ENCODE results near the gene PARN.
"Not testable (repeated sequence)": the region's sequence is repeated elsewhere in the genome, so short reads cannot be mapped to it uniquely, and the experiment has no call there.

Gene PARN

DNA sequence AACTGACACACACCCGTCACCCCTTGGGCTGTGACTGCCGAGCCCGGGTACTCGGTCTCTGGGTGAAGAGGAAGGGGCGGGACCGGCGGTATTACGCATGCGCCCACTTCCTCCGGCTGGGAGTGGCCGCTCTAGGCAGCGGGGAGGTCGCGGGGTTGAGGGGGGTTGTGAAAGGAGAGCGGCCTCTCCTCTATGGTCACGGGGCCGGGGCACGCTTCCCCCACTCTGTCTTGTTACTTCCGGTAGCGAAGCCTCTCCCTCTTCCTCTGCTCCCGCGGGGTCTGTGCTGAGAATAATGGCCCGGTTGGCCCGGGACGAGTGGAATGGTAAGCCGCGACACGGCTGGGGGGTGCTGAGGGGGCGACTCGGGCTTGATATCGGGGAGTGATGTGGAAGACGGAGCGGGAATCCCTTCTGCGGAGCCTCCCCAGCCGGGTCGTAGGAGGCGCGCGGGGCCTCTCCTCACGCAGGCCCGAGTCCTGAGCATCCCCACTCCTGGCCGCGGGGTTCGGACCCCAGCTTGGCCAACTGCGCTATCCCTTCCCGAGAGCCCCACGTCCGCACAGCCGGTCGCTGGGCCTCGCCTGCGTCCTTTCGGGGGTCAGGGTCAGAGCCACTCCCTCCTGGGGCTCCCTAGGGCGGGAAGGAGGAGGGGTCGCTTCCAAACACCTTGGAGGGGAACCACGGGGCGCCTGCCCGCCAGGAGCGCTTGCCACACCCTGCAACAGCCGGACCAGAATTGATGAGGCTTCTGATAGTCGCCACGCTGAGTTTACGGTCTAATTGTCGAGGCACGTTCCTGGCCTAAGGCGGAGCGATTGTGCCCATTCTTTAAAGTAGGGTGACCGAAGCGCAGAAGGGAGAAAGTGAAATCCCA, 2.9 kb upstream of the PARN start, which contains the start of gene BFAR:
BFAR (plus strand) TSS at position 259 of the 877 bp plus-strand sequence. CDS start 11,396 bp downstream, outside the sequence.
- peak; percentile 99 for DNase-seq (ENCODE audit: low read depth)

DNA sequence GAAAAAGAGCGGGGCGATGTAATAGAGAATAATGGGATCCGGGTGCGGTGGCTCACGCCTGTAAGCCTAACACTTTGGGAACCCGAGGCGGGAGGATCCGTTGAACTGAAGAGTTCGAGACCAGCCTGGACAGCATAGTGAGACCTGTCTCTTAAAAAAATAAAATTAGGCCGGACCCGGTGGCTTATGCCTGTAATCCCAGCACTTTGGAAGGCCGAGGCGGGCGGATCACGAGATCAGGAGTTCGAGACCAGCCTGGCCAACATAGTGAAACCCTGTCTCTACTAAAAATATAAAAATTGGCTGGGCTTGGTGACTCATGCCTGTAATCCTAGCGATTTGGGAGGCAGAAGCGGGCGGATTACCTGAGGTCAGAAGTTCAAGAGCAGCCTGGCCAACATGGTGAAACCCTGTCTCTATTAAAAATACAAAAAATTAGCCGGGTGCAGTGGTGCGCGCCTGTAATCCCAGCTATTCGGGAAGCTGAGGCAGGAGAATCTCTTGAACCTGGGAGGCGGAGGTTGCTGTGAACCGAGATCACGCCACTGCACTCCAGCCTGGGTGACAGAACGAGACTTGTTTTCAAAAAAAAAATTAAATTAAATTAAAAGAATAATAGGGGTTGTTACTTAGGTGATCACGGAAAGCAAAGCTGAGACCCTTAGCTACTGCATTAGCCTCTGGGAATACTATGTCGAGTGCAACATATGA, 715 bp upstream of the PARN start:
- not testable (repeated sequence) for DNase-seq (ENCODE audit: low read depth)

DNA sequence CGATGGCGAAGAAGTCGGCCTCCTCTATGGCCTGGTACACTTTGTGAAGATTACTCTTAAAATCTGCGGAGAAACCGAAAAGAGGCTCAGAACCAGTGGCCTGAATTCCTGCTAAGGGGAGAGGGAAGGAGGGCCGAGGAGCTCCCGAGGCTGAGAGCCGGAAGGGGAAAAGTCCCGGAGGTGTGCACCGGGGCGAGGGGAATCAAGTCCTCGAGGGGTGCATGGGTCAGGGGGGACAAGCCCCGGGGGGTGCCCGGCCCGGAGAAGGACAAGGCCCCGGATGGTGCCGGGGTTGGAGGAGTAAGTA, 495 bp downstream of the PARN start:
- no peak for DNase-seq (ENCODE audit: low read depth)

DNA sequence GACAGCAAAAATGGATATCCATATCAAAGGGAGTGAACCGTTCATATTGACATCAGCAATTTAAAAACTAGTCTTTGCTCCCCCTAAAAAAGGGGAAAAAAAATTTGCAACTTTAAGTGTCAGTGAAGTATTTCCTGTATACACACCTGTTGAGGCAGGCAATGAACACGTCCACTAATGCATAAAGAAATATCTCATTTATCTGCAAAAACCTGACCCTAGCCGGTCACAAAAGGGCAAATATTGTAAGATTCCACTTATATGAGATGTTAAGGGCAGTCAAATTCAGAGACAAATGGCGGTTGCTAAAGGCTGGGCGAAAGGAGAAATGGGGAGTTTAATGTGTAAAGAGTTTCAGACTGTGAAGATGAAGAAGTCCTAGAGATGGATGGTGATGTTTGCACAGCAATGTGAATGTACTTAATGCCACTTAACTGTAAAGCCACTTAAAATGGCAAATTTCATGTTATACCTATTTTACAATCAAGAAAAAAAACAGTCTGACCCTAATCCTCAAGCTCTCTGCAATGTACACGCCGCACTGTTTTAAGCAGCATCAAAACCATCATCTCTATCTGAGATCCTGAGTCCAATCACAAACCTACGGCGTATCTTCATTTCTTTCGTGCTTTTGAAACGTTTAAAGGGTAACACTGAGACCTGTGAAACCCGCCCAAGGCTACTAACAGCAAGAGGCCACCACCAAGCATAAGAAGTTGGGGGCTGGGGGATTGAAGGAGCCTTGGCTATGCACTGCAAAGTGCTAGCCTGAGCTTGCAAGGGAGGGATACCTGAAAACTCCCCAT, 1.1 kb downstream of the PARN start:
- DNase-seq (ENCODE audit: low read depth), result no peak

DNA sequence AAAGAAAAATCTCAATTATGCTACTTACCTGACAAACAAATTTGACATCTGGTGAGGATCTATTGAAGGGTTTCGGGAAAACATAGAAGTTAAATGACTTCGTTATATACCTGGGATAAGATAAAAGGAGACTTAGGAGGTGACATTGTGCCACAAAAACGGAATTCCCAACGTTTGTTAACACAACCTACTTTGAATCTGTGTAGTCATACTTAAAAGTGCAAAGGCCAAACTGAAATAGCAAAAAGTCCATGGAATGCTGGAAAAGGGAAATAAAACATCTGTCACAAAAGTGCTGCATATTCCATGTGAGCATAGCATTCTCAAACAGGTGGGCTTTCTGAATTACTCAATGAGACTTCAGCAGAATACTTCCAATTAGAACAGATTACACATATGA, 3.0 kb downstream of the PARN start:
- DNase-seq (ENCODE audit: low read depth), result no peak

DNA sequence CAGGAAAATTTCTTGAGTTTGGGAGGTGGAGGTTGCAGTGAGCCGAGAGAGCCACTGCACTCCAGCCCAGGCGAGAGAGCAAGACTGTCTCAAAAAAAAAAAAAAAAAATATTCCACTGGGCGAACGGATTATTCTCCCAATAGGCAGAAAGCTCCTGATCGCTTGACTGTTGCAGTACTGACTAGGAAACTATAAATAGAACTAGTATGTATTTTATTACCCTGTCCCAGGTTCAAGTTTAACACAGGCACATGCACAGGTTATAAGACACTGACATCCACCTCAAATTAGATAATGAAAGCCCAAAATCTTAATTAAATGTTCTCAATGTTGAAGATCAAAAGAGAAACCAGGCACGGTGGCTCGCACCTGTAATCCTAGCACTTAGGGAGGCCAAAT, 11.5 kb downstream of the PARN start:
- no peak for DNase-seq (ENCODE audit: low read depth)

DNA sequence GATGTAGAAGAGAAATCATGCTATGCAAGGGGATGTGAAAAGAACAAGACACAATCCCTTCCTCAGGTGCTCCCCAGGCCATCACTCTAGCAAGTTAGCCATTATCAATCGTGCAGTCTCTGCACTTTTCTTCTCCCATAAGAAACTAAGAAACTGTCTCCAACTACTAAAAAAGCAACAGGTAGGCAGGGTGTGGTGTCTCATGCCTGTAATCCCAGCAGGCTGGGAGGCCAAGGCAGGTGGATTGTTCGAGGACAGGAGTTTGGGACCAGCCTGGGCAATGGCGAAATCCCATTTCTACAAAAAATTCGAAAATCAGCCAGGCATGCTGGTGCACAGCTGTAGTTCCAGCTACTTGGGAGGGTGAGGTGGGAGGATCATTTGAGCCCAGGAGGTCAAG, 13.8 kb downstream of the PARN start:
- DNase-seq (ENCODE audit: low read depth), result no peak

DNA sequence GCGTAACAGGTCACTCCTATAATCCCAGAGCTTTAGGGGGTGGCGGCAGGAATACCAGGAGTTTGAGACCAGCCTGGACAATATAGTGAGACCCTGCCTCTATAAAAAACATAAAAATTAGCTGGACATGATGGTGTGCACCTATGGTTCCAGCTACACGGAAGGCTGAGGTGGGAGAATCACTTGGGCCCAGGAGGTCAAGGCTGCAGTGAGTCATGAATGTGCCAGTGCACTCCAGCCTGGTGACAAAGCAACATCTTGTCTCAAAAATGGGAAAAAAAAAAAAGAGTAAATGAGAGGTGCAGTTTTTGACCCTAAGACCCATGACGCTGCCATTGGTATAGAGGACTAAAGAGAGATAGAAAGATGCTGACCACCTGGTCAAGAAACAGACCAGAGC, 16.1 kb downstream of the PARN start:
- no peak for DNase-seq (ENCODE audit: low read depth)

DNA sequence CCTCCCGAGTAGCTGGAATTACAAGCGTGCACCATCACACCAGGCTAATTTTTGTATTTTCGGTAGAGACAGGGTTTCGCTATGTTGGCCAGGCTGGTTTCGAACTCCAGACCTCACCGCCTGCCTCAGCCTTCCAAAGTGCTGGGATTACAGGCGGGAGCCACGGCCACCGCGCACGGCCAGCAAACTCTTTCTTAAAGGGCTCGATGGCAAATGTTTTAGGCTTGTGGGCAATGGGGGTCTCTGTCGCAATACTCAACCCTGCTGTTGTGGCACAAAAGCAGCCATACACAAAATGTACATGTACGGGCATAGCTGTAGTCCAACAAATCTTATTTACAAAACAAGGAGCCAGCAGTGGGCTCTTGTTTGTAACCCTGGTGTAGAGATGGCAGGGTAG, 18.4 kb downstream of the PARN start:
- no peak for DNase-seq (ENCODE audit: low read depth)

DNA sequence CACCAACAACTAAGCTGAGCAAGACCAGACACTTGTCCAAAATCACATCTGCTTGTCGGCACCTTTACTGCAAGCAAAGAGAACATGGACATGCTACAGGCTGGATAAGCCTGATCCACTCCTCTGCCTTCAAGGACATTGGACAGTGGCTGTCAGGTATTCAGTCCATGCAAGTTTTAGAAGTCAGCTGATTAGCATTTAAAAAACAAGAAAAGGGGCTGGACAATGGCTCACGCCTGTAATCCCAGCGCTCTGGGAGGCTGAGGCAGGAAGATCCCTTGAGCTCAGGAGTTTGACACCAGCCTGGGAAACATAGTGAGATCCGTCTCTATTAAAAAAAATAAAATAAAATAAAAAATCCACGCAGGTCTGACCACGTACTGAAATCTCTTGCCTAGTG, 20.3 kb downstream of the PARN start:
- no peak for DNase-seq (ENCODE audit: low read depth)

DNA sequence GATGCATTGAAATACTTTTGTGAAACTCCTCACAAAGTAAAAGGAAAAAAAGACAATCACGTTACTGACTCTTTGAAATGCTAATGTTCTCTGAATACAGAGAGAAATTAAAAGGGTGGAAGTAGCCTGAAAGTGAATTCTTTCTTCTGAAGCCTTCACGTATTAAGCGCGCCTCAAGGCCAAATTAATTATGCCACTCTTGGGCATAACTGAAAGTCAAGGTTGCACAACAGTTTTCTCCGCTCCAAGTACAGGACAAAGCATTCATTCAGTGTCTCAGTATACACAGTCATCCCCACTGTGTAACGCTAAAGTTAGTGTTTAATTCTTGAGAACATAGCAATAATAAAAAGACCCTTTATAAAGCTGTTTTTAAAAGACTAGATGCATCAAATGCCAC, 21.5 kb downstream of the PARN start:
- no peak for DNase-seq (ENCODE audit: low read depth)

DNA sequence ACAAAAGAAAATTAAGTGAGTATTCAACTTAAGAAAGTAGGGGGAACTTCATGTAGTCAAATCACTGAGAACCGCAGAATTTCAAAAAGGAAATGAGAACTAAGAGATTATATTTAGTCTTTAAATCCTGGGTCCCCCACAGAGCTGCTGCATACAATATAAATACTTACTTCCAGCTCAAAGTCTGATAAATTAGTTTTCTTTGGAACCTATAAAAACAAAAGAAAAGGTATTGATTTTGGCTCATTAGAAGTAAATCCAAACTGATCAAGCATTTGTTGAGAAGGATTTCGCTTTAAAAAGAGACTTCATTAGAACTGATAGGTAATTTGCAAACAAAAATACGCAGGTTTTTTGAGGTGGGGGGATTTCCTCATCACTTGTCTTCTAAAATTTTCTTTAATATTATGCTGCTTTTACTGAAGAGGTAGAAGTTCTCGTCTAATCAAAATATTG, 21.9 kb downstream of the PARN start:
- no peak for DNase-seq (ENCODE audit: low read depth)

DNA sequence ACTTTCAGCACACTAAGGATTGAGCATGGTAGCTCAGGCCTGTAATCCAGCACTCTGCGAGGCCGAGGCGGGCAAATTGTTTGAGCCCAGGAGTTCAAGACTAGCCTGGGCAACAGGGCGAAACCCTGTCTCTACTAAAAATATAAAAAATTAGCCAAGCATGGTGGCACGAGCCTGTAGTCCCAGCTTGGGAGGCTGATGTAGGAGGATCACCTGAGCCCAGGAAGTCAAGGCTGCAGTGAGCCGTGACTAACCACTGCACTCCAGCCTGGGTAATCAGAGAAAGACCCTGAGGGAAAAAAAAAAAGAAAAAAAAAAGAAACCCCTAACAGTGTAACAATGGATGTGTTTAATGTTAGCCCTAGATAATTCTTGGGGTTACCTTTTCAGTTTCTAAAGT, 24.0 kb downstream of the PARN start:
- DNase-seq (ENCODE audit: low read depth), result no peak

DNA sequence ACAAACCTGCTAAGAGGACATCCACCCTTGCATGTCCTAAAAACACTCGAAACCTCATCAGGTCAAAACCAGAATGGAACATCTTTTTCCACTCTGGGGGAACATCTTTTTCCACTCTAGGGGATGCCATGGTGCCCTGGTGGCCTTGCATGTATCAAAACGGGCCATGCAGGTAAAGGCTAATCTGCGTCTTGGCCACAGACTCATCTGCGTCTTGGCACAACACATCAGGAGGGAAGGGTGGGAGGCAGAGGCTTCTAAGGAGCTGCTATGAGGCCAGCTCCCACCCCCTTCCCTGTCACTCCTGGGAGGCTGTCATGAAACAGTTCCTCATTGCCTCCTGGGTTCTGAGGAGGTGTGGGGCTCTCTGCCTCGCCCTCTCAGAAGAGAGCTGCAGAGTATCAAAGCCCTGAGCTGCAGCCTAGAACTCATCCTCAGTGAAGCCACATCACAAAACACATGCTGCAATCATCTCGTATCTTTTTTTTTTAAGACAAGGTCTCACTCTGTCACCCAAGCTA, 27.6 kb downstream of the PARN start:
- no peak for DNase-seq (ENCODE audit: low read depth)

DNA sequence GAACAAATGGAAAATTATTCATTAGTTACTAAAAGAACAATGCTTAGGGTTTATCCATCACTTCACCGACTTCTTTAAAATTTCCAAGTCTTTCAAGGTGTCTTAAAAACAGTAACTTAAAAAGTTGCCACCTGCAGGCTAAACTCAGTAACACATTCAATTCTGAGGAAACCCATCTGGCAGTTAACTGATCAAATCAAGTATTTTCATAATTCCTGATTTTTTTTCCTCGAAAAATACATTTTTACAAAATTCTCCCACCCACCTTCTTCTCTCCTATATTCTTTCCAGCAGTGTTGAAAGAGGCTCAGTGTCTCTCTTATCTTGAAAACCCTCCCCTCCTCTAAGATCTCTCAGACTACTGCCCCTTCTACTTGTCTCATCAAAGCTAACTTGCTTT, 29.9 kb downstream of the PARN start:
- DNase-seq (ENCODE audit: low read depth), result no peak

DNA sequence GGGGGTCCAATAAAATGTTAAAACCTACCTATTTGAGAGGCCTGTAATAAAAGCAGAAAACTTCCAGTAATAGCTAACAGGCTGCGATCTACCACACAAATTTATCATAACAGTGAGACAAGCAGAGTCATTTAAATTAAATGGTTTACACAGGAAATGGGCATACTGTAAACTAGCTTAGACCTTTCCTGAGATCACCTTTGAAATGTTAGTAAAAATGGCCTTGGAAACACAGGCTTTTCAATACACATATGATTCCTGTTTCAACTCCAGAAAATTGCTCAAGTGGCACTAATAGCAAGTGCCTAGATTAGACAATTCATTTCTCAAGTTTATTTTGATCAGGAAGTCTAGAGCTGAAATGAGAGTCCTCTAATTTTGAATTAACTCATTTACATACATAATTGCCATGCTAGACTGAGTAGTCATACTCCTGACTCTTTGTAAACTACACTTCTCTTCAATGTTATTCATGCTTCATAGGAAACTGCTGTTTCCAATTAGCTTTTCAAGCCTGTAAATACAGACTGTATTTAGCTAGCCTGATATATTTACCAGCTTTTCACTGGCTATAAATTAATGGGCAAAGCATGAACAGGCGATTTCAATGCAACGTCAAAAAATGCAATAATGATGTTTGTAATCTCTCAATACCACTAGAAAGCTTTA, 43.3 kb downstream of the PARN start:
- DNase-seq (ENCODE audit: low read depth), result no peak

DNA sequence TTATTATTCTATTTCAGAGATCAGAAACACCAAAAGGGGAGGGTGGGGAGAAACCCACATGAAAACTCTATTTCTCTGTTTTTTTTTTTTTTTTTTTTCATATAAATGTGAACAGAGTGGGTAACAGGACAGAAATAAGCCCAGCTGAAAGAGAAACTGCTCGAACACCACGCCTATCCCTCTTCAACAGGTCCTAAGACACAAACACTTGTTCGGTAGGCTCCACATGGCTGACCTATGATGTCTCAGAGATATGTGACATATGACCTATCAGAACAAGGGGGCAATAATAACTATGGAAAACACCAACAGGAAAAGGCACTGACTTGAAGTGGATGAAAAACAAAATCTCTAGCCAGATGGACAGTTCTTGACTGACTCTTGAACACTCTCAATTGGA, 44.8 kb downstream of the PARN start:
- no peak for DNase-seq (ENCODE audit: low read depth)

DNA sequence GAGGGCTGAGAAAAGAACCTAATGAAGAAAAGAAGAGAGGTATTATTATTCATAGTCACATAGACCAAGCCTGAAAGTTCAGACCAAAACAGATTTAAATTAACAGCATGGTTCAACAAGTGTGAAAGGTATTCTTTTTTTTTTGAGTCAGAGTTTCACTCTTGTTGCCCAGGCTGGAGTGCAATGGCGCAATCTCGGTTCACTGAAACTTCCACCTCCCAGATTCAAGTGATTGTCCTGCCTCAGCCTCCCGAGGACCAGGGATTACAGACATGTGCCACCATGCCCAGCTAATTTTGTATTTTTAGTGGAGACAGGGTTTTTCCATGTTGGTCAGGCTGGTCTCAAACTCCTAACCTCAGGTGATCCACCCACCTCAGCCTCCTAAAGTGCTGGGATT, 49.1 kb downstream of the PARN start:
- not testable (repeated sequence) for DNase-seq (ENCODE audit: low read depth)

DNA sequence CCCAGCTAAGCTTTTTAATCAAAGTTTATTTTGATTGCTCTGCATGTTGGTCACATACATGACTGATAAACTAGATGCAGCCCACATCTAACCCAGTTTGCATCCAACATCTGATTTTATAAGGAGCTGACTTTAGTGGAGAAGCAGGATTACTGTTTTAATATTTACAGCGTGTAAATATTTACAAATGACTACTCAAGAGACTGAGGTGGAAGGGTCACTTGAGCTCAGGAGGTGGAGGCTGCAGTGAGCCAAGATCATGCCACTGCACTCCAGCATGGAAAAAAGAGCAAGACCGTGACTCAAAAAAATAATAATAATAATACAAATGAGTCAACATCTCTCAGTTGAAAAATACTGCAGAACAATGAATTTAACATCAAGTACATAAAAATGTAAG, 50.8 kb downstream of the PARN start:
- DNase-seq (ENCODE audit: low read depth), result no peak

DNA sequence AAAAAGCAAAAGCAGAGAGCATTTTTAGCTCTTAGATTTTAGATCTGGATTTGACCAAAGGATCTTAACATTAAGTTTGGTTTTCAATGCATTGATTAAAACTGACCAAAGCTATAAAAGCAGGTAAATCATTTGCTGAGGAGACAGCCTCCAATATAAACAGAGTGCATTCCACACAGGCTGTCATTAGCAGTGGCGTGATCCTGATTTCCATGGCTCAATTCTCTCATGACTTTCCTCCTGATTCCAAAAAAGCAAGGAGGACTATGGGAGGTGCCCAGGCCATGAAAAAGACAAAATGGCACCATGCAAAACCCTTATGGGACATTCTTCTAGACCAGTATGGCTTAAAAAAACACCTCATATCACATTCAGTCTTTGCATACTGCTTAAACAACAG, 53.5 kb downstream of the PARN start:
- no peak for DNase-seq (ENCODE audit: low read depth)

DNA sequence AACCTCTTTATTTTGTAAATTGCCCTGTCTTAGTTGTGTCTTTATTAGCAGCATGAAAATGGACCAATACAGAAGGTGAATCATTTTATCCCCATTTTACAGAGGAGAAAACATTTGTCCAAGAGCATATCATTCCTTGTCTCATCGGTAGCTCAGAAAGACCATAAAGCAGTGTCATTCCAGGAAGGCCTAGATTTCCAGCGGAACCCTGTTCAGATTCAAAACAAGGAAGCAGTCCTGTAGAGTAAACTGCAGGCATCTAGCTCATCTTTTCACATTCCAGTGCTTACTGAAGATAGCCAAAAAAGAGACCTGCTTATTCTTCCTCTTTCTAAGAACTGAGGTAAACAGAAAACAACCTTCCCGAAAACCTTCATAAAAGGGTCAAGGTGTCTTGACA, 54.0 kb downstream of the PARN start:
- DNase-seq (ENCODE audit: low read depth), result no peak

Measured in activated T-cell treated with anti-CD3 and anti-CD28 coated beads for 48 hours (primary cell).